IPS DF 6.9 (cell line): ENCODE data around the gene ATG4C.
A peak's percentile ranks its signal among the peaks of the same experiment; 100 is the strongest.
"Not testable (repeated sequence)": the region's sequence is repeated elsewhere in the genome, so short reads cannot be mapped to it uniquely, and the experiment has no call there.

Experiments used
- DNase-seq: peaks from one replicate; pipeline ENCODE4 v3.0.0-alpha.2; 2013; ENCODE audit warnings: low read depth, low spot score
- H3K27ac ChIP-seq: one replicate; pipeline ENCODE4 v1.5.1; 2013; ENCODE audit warnings: low read length, control low read depth
- H3K27me3 ChIP-seq: 2 replicates; pipeline ENCODE4 v1.6.1; 2013; ENCODE audit warnings: mild to moderate bottlenecking, low read length; ENCODE audit not compliant: control insufficient read depth, insufficient read depth
- H3K36me3 ChIP-seq: 2 replicates; pipeline ENCODE4 v1.6.1; 2013; ENCODE audit warnings: low read length; ENCODE audit not compliant: control insufficient read depth, insufficient read depth
- H3K4me1 ChIP-seq: 2 replicates; pipeline ENCODE4 v1.6.1; 2013; ENCODE audit warnings: low read length; ENCODE audit not compliant: control insufficient read depth, insufficient read depth
- H3K4me3 ChIP-seq: 2 replicates; pipeline ENCODE4 v1.5.1; 2013; ENCODE audit warnings: mild to moderate bottlenecking, low read length
- H3K9me3 ChIP-seq: 2 replicates; pipeline ENCODE4 v1.6.1; 2013; ENCODE audit warnings: low read length, inconsistent platforms; ENCODE audit not compliant: control insufficient read depth, insufficient read depth
- WGBS: extraction: QIAGEN DNeasy Blood & Tissue Kit; methylation state at CpG from one replicate; pipeline ENCODE4 v1.1.7; 2013; ENCODE audit warnings: mixed read lengths, missing lambda C conversion rate; ENCODE audit not compliant: insufficient read length, insufficient coverage; 5-methylcytosine and 5-hydroxymethylcytosine counted together

Gene ATG4C

GRCh38 chr1:62781841-62782543, 1.9 kb upstream of the ATG4C start:
- H3K27ac ChIP-seq = no peak overlapping the region
- H3K4me1 ChIP-seq = no peaks in the 10 kb centered on the region
- DNase-seq = no peak
- no peaks in the 10 kb centered on the region for H3K9me3 ChIP-seq
- no peaks in the 10 kb centered on the region for H3K27me3 ChIP-seq
- no peaks in the 10 kb centered on the region for H3K36me3 ChIP-seq
- WGBS = no CpG with 5 or more reads among the region's 3 CpGs
- H3K4me3 ChIP-seq = no peak overlapping the region

GRCh38 chr1:62782544-62783212, 1.3 kb upstream of the ATG4C start:
- not testable (repeated sequence) for DNase-seq

GRCh38 chr1:62784509-62785365, 805 bp downstream of the ATG4C start:
- H3K9me3 ChIP-seq = no peaks in the 10 kb centered on the region
- no peaks in the 10 kb centered on the region for H3K4me1 ChIP-seq
- no peak for DNase-seq
- H3K27me3 ChIP-seq = no peaks in the 10 kb centered on the region
- peak overlapping the region; percentile 93 for H3K4me3 ChIP-seq
- WGBS = no CpG with 5 or more reads among the region's 12 CpGs
- H3K27ac ChIP-seq = no peak overlapping the region
- H3K36me3 ChIP-seq = no peaks in the 10 kb centered on the region

More at GRCh38 chr1:62782544-62783212, 1.3 kb upstream of the ATG4C start:
- no CpG with 5 or more reads among the region's 23 CpGs for WGBS
- H3K36me3 ChIP-seq, H3K9me3 ChIP-seq, H3K4me1 ChIP-seq, H3K4me3 ChIP-seq, H3K27ac ChIP-seq, H3K27me3 ChIP-seq: not testable (repeated sequence)

GRCh38 chr1:62790716-62791115, 6.8 kb downstream of the ATG4C start:
- Histone ChIP-seq H3K9me3 (no peaks in the 10 kb centered on the region), H3K27me3 (no peaks in the 10 kb centered on the region), H3K4me1 (no peaks in the 10 kb centered on the region), H3K4me3 (no peak overlapping the region), H3K36me3 (no peaks in the 10 kb centered on the region), H3K27ac (no peak overlapping the region)
- no peak for DNase-seq

GRCh38 chr1:62794053-62794452, 10.1 kb downstream of the ATG4C start:
- DNase-seq = no peak
- Histone ChIP-seq H3K36me3 (no peaks in the 10 kb centered on the region), H3K4me3 (no peak overlapping the region), H3K9me3 (no peaks in the 10 kb centered on the region), H3K27me3 (no peaks in the 10 kb centered on the region), H3K4me1 (no peaks in the 10 kb centered on the region), H3K27ac (no peak overlapping the region)
- WGBS = no CpG with 5 or more reads among the region's 1 CpG

GRCh38 chr1:62796221-62796620, 12.3 kb downstream of the ATG4C start:
- no peaks in the 10 kb centered on the region for H3K9me3 ChIP-seq
- no peak overlapping the region for H3K4me3 ChIP-seq
- no peak for DNase-seq
- no peaks in the 10 kb centered on the region for H3K4me1 ChIP-seq
- H3K36me3 ChIP-seq = no peaks in the 10 kb centered on the region
- H3K27me3 ChIP-seq = no peaks in the 10 kb centered on the region
- no peak overlapping the region for H3K27ac ChIP-seq

GRCh38 chr1:62799688-62800087, 15.8 kb downstream of the ATG4C start:
- H3K27ac ChIP-seq = no peak overlapping the region
- DNase-seq = no peak
- no peak overlapping the region for H3K4me3 ChIP-seq
- no peaks in the 10 kb centered on the region for H3K27me3 ChIP-seq
- no peaks in the 10 kb centered on the region for H3K9me3 ChIP-seq
- no CpG with 5 or more reads among the region's 2 CpGs for WGBS
- no peaks in the 10 kb centered on the region for H3K36me3 ChIP-seq
- H3K4me1 ChIP-seq = no peaks in the 10 kb centered on the region

- no peaks in the 10 kb centered on the region for H3K9me3 ChIP-seq
- H3K4me3 ChIP-seq = no peak overlapping the region
- WGBS = no CpG with 5 or more reads among the region's 3 CpGs
- no peaks in the 10 kb centered on the region for H3K4me1 ChIP-seq
- H3K36me3 ChIP-seq = no peaks in the 10 kb centered on the region
- DNase-seq = no peak
- H3K27ac ChIP-seq = no peak overlapping the region
- no peaks in the 10 kb centered on the region for H3K27me3 ChIP-seq
Observed at GRCh38 chr1:62800281-62800680, 16.3 kb downstream of the ATG4C start.

- DNase-seq = no peak
- Histone ChIP-seq H3K9me3 (no peaks in the 10 kb centered on the region), H3K36me3 (no peaks in the 10 kb centered on the region), H3K27ac (no peak overlapping the region), H3K27me3 (no peaks in the 10 kb centered on the region), H3K4me3 (no peak overlapping the region), H3K4me1 (no peaks in the 10 kb centered on the region)
- WGBS = no CpG with 5 or more reads among the region's 3 CpGs
Observed at GRCh38 chr1:62800825-62801306, 16.9 kb downstream of the ATG4C start.

- Histone ChIP-seq H3K27ac (no peak overlapping the region), H3K4me1 (no peaks in the 10 kb centered on the region), H3K27me3 (no peaks in the 10 kb centered on the region), H3K4me3 (no peak overlapping the region), H3K36me3 (no peaks in the 10 kb centered on the region), H3K9me3 (no peaks in the 10 kb centered on the region)
- DNase-seq = no peak
- WGBS = no CpG with 5 or more reads among the region's 3 CpGs
Observed at GRCh38 chr1:62809788-62810187, 25.9 kb downstream of the ATG4C start.
